HEK293T (cell line): ENCODE measurements around the gene DNAAF5.
"Not testable (repeated sequence)": the region's sequence is repeated elsewhere in the genome, so short reads cannot be mapped to it uniquely, and the experiment has no call there.

Experiments used
- CTCF ChIA-PET: fragments of 350-600 bp; formaldehyde crosslinking; extraction: SDS; loops from one replicate; lab custom pipeline; 2021; ENCODE audit warnings: antibody characterized with exemption, inconsistent platforms; lab: Yijun Ruan, JAX
- POLR2A ChIA-PET: fragments of 350-600 bp; formaldehyde crosslinking; extraction: SDS; loops from one replicate; lab custom pipeline; 2020; ENCODE audit warnings: antibody characterized with exemption, inconsistent platforms; lab: Yijun Ruan, JAX
- DNase-seq: peaks from one replicate; pipeline ENCODE4 v3.0.0; 2012; ENCODE audit warnings: mixed read lengths; ENCODE audit errors: extremely low spot score
- BHLHE40 ChIP-seq: fragments of 450-650 bp; IDR thresholded peaks from 2 replicates; pipeline ENCODE4 v1.6.1; 2016; ENCODE audit warnings: mild to moderate bottlenecking, moderate library complexity, borderline replicate concordance
- CTBP1 ChIP-seq: fragments of 450-650 bp; IDR thresholded peaks from 2 replicates; pipeline ENCODE4 v1.6.1; 2016; ENCODE audit warnings: borderline replicate concordance
- ELF4 ChIP-seq: fragments of 450-650 bp; IDR thresholded peaks from 2 replicates; pipeline ENCODE4 v1.6.1; 2017; ENCODE audit warnings: antibody characterized with exemption
- FOXA1 ChIP-seq: fragments of 450-650 bp; IDR thresholded peaks from 2 replicates; pipeline ENCODE4 v1.6.1; 2016; ENCODE audit warnings: mild to moderate bottlenecking
- FOXK2 ChIP-seq: fragments of 450-650 bp; IDR thresholded peaks from 2 replicates; pipeline ENCODE4 v1.6.1; 2016; ENCODE audit warnings: mild to moderate bottlenecking
- HDGF ChIP-seq: fragments of 450-650 bp; IDR thresholded peaks from 2 replicates; pipeline ENCODE4 v1.6.1; 2017; ENCODE audit warnings: antibody characterized with exemption, borderline replicate concordance
- L3MBTL2 ChIP-seq: fragments of 450-650 bp; conservative IDR thresholded peaks from 2 replicates; pipeline ENCODE4 v1.6.1; 2016; ENCODE audit warnings: mild to moderate bottlenecking
- LEF1 ChIP-seq: fragments of 450-650 bp; IDR thresholded peaks from 2 replicates; pipeline ENCODE4 v1.6.1; 2017; ENCODE audit warnings: mild to moderate bottlenecking, borderline replicate concordance
- NFRKB ChIP-seq: fragments of 450-650 bp; IDR thresholded peaks from 2 replicates; pipeline ENCODE4 v1.6.1; 2016; ENCODE audit warnings: mild to moderate bottlenecking, moderate library complexity
- PKNOX1 ChIP-seq: fragments of 450-650 bp; IDR thresholded peaks from 2 replicates; pipeline ENCODE4 v1.6.1; 2016
- SUZ12 ChIP-seq: fragments of 450-650 bp; IDR thresholded peaks from 2 replicates; pipeline ENCODE4 v1.6.1; 2016; ENCODE audit warnings: mild to moderate bottlenecking
- TARDBP ChIP-seq: fragments of 450-650 bp; IDR thresholded peaks from 2 replicates; pipeline ENCODE4 v1.6.1; 2016
- ZNF384 ChIP-seq: fragments of 450-650 bp; IDR thresholded peaks from 2 replicates; pipeline ENCODE4 v1.6.1; 2016

The DNAAF5 gene

DNA sequence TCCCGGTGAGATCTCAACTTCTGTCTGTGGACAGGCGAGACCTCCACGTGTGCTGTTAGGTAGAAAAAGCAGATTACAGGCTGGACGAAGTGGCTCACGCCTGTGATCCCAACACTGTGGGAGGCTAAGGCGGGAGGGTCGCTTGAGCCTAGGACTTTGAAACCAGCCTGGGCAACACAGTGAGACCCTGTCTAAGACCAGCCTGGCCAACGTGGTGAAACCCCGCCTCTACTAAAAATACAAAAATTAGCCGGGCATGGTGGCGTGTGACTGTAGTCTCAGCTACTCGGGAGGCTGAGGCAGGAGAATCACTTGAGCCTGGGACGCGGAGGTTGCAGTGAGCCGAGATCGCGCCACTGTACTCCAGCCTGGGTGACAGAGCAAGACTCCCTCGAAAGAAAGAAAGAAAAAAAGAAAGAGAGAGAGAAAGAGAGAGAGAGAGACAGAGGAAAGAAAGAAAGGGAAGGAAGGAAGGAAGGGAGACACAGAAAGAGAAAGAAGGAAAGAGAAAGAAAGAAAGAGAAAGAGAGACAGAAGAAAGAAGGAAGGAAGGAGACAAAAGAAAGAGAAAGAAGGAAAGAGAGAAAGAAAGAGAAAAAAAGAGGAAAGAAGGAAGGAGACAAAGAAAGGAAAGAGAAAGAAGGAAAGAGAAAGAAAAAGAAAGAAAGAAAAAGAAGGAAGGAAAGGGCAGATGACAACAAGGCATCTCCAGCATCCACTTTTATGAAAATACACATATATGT, 76.2 kb downstream of the DNAAF5 start:
- CTCF ChIA-PET: no interaction called here

GRCh38 chr7:803243-803635, 76.7 kb downstream of the DNAAF5 start:
- ChIA-PET POLR2A (no interaction called here), CTCF (no interaction called here)
- no peak for DNase-seq
- TF ChIP-seq NFRKB (no peak), L3MBTL2 (no peak), HDGF (no peak)

More for the DNA sequence above, 76.2 kb downstream of the DNAAF5 start:
- POLR2A ChIA-PET: no interaction called here
- TF ChIP-seq FOXA1 (no peak), HDGF (no peak), ZNF384 (no peak), ELF4 (no peak), SUZ12 (no peak)
- DNase-seq: no peak

- DNase-seq, POLR2A ChIA-PET, CTCF ChIA-PET: not testable (repeated sequence)
These were observed 77.3 kb downstream of the DNAAF5 start for GRCh38 chr7:803796-804195.

GRCh38 chr7:805261-805660, 78.8 kb downstream of the DNAAF5 start:
- ChIA-PET POLR2A (no interaction called here), CTCF (no interaction called here)
- TF ChIP-seq L3MBTL2 (no peak), BHLHE40 (no peak)
- DNase-seq: no peak

GRCh38 chr7:815284-816216, 89.1 kb downstream of the DNAAF5 start:
- POLR2A ChIA-PET: interaction anchor here (1.0 to 1.4 kb wide), 2 partner anchors 16 to 57 kb away, joined by 3 to 6 read pairs; no protein-coding TSS in a partner anchor
- TF ChIP-seq L3MBTL2 (no peak), ELF4 (no peak)
- DNase-seq: peak; percentile 62
- CTCF ChIA-PET: no interaction called here

- TF ChIP-seq TARDBP: no peak
- no peak for TF ChIP-seq CTBP1
- TF ChIP-seq PKNOX1: no peak
- no peak for TF ChIP-seq SUZ12
- TF ChIP-seq BHLHE40: no peak
- peak; percentile 98 for DNase-seq
- ChIA-PET CTCF (no interaction called here), POLR2A (interaction anchor here (1.0 to 1.4 kb wide), 4 partner anchors 15 to 486 kb away, joined by 3 to 6 read pairs (median 4); partner anchors contain the start of gene COX19)
These were observed 89.8 kb downstream of the DNAAF5 start for GRCh38 chr7:816300-816750.

- POLR2A ChIA-PET: interaction anchor here (1.0 to 1.5 kb wide), 7 partner anchors 12 to 486 kb away, joined by 3 to 6 read pairs (median 4); partner anchors contain the start of genes COX19, GET4 and SUN1
- CTCF ChIA-PET: interaction anchor here (0.6 kb wide), 1 partner anchor 14 kb away, joined by 3 read pairs; no protein-coding TSS in a partner anchor
- peak; percentile 35 for DNase-seq
- TF ChIP-seq FOXK2: no peak
These were observed 90.5 kb downstream of the DNAAF5 start for GRCh38 chr7:816751-817671.

GRCh38 chr7:818031-818699, 91.7 kb downstream of the DNAAF5 start:
- DNase-seq: no peak
- ChIA-PET POLR2A (interaction anchor here (1.0 to 1.5 kb wide), 4 partner anchors 10 to 157 kb away, joined by 3 to 5 read pairs (median 4); partner anchors contain the start of genes COX19, GET4 and SUN1), CTCF (interaction anchor here (0.6 kb wide), 1 partner anchor 13 kb away, joined by 3 read pairs; no protein-coding TSS in a partner anchor)
- peak; percentile 89 for TF ChIP-seq PKNOX1
- no peak for TF ChIP-seq LEF1
